NCI-H1105 (cell line): ENCODE data around the gene TTC39A.
A peak's percentile ranks its signal among the peaks of the same experiment; 100 is the strongest.
"Not testable (repeated sequence)": the region's sequence is repeated elsewhere in the genome, so short reads cannot be mapped to it uniquely, and the experiment has no call there.

Experiments used
- DNase-seq: peaks from one replicate; lab custom pipeline; 2025; lab: John Stamatoyannopoulos, UW

Gene TTC39A

DNA sequence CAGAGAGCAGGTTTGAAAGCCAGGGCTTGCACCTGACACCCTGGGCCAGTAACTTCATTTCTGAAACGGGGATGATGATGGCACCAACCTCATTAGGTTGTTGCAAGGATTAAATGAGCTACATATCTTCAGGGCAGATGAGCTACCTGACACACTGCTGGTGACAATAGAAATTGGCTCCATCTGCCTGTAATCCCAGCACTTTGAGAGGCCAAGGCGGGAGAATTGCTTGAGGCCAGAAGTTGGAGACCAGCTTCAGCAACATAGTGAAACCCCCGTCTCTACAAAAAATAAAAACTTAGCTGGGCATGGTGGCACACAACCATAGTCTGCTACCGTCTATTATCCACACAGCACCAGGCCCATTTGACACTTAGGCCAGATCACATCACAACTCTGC is 6.3 kb upstream of the TTC39A start:
- no peak for DNase-seq

DNA sequence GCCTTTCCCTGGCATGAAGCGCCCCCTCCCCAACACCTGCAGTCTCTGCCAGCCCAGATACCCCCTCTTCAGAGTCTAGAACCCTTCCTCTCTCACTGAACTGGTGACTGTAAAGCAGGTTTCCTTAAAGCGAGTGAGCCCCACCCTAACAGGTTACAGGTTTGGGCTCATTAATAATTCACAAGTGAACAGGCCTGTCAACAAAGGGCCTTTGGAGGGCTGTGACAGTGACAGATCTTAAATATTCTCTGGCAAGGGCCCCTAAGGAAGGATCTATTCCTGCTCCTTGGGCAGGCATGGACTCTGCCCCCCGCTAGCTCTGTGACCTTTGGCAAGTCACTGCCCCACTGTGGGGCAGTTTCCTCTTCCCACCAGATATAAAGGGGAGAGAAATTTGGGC is 5.6 kb upstream of the TTC39A start:
- no peak for DNase-seq

DNA sequence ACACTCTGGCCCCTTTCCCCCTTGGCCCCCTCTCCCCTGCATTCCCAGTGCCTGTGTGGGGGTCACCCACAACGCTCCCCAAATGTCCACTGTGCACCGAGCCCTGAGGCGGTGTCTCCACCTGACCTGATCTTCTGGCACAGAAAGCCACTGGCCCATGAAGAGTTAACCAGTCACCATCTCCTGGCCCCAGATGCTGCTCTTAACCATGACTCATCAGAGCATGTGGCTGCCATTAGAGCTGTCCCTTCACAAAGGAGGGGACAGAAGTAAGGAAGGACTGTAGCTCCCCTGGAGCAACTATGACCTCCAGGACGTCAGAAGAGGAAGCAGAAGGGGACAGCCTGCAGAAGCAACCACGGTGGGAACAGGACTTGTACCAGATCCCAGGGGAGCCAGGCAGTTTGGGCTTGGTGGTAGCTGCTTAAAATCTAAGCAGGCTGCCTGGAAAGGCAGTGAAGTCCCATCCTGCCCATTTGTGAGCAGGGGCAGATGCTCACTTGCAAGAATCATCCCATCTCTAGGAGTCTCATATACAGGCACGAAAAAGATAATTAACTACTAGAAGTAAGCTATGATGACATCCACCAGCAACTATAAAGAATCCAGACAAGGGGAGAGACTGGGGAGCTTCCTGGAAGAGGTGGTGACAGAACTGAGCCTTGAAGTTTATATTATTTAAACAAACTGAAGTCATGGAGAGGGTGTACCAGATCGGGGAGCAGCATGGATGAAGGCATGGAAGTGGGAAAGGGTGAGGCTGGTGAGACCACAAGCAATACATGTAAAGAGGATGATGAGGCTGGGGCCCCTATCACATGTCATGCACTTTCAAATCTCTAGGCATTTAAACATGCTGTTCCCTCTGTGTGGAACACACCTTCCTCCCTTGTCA is 1.1 kb upstream of the TTC39A start:
- DNase-seq, result peak; percentile 7

DNA sequence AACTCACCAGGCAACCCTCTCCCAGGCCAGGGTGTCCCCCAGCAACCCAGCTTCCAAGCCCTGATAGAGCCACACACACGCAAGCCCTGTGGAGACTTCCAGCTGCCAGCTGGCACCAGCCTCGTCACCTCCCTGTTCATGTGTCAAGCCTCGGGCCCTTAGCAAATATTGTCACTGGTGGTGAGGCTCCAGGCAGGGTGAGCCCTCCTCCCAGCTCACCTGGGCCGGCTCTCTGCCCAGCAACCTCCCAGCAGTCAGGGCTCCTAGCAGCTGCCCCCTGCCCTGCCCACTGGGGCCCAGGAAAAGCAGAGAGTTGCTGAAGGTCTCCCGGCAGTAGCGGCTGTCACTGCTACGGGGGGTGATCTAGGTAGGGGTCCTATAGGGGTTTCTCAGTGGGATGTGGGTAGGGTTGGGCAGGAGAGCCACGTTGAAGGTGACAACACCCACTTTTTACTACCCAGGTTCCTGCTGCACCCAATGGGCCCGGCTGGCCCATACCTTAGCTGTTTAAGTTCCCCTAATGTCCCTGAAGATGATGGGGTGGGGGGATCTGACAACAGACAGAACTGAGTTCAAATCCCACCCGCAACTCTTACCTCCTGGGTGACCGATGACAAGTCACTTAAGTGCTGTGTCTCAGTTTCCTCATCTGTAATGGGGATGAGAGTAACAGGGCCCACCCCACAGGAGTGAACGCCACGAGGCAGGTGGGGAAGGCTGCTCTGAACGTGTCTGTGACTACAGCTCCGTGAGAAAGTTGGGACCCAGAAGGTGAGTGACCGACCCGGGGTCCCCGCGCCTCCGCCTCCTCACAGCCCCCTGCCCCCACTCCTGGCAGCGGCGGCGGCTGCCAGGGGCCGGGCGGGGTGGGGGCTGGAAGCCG is 678 bp downstream of the TTC39A start:
- DNase-seq, result peak; percentile 48

DNA sequence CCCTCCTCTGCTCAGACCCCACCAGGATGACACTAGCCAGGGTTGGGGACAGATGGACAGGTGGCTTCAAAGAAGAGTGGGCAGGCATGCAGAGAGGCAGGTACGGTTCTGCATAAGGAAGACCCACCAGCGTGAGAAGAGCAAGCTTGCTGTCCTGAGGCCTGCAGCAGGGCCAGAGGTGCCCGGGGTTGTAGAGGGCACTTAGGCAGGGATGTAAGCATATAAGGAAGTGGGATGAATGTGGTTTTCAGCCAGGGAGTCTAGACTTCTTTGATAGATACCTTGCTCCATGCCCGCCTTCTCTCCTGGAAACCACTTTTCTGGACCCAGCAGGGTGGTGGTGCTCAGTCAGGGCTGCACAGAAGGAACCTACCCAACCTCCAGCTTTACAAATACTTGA is 1.4 kb downstream of the TTC39A start:
- no peak for DNase-seq

DNA sequence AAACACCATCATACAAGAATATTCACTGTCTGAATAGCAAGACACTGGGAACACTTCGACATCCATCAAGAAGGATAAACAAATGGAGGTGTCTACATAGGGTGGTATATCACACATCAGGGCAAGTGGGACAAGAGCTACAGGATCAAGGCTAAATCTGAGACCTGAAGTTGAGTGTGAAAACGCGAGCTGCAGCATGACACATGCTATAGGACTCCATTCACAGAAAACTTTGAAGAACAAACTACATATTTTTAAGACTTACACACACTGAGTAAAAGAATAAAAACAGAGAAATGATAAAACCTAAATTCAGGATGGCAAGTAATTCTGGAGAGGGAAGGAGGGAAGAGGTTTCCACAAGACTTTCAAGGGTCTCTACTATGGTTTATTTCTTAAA is 2.1 kb downstream of the TTC39A start:
- DNase-seq, result no peak

DNA sequence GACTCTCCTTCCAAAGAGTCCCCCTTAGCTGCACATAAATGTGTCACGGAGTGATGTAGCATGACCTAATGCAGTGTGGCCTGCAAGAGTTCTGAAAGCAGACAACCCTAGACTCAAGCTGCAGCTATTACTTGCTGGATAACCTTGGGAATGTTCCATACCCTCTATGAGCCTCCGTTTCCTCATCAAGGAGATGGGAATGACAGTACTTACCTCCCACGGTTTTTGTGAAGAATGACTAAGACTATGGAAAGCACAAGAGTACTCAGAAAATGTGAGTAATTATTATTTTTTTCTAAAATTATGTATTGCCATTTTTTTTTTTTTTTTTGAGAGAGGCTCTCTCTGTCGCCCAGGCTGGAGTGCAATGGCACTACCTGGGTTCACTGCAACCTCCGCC is 3.0 kb downstream of the TTC39A start:
- DNase-seq, result no peak

DNA sequence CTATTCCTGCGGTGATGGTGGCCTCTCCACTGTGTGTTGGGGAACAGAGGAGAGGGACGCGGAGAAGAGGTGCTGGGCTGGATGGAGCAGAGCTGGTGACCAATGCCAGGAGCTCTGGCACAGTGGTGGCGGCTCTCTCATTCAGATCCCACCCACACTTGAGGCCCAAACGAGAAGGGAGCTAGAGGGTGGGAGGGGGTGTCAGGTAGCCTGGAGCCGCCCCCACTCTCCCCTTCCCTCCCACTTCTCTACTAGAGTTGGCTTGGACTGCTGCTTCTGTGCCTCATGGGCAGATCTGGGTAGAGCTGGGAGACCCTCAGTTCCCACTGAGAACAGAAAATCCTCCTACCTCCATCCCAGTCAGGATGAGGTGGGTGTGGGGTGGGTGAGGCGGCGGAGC is 3.5 kb downstream of the TTC39A start:
- DNase-seq, result no peak

DNA sequence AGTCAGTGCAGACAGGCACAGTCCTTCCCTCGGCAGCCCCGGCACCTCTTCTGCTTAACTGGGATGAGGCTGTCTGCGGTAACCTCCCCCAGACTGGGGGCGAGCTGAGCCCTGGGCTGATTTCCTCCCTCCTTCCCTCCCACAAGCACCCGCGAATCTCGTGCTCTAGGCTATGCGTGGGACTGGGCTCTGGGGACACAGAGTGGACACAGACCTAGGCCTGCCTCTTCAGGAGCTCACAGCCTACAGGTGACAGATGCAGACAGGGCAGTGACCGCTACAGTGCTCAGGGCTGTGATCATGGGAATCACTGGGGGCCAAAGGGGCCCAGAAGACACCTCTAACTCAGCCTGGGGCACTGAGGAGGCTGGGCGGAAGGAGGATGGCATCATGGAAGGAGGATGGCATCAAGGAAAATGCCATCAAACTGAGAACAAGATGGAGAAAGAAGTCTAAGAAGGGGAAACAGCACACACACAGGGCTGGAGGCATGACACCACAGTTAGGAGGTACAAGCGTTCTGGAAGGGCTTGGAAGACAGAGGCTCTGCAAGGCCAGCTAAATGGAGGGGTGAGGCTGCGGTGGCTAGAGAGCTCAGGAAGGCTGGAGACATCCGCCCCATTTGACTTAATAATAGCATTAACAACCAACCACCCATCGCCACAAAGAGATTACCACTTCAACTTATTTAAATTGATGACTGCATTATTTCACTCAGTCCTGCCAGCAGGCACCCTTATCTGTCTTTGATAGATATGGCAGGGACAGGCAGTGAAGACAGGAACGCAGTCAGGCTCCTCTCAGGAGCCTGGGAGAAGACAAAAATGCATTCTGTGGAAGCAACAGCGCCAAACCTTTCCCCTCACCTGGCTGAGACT is 4.2 kb downstream of the TTC39A start:
- no peak for DNase-seq

DNA sequence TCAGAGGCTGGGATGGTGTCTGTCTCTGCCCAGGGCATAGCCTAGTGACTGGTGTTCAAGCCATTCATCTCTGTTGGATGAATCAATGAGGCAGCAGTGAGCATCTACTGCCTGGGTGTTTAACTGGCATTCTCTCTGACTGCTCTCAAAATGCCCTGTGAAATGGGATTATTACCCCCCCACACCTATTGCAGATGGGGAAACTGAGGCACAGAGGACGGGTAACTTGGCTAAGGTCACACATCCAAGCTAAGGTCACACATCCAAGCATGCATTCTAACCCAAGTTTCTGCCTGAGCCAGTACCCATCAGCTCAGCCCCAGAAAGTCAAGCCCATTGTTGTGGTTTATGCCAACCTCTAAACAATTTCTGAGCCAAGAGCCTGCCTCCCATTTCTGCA is 5.0 kb downstream of the TTC39A start:
- no peak for DNase-seq

DNA sequence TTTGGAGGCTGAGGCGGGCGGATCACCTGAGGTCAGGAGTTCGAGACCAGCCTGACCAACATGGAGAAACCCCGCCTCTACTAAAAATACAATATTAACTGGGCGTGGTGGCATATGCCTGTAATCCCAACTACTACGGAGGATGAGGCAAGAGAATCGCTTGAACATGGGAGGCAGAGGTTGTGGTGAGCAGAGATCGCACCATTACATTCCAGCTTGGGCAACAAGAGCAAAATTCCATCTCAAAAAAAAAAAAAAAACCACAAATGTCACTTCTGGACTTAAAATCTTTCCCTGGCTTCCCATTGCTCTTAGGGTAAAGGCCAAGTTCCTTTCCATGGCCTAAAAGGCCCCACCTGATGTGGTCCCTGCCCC is 5.4 kb downstream of the TTC39A start:
- DNase-seq, result not testable (repeated sequence)

DNA sequence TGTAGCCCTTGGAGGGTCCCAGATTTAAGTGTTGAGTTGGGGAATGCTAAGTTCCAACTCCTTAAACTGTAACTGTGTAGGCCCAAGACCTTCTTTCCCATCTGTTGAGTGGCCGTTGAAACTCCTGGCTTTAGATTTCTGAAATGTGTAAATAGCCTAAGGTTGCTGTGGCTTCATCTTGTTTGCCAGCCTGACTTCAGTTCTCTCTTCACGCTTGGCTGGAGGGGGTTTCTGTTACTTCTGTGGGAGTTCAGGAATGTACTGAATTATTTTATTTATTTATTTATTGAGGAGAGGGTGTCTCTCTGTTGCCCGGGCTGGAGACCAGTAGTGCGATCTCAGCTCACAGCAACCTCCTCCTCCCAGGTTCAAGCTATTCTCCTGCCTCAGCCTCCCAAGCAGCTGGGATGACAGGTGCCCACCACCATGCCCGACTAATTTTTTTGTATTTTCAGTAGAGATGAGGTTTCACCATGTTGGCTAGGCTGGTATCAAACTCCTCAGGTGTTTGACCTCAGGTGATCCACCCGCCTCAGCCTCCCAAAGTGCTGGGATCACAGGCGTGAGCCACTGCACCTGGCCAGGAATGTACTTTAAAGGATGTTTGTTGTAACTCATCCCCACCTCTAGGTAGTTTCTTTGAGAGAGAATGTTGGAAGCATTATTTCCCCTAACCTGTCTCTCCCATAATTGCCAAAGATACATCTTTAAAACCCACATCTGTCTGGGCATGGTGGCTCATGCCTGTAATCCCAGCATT is 5.9 kb downstream of the TTC39A start:
- DNase-seq, result no peak

DNA sequence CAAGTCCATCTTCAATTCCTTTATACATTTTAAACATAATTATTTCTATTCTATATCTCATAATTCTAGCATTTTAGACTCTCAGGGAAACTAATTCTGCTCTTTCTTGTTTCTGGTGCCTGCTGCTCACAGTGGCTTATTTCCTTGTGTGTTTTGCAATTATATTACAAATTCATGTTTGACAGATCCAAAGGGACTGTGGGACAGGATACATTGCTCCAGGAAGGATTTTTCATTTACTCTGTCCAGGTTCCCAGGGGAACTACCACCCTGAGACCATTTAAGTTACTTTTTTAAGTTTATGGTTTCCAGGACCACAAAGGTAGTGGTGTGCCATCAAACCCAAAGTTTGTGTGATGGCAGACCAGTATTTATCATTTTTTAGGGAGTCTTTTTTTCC is 6.6 kb downstream of the TTC39A start:
- no peak for DNase-seq

DNA sequence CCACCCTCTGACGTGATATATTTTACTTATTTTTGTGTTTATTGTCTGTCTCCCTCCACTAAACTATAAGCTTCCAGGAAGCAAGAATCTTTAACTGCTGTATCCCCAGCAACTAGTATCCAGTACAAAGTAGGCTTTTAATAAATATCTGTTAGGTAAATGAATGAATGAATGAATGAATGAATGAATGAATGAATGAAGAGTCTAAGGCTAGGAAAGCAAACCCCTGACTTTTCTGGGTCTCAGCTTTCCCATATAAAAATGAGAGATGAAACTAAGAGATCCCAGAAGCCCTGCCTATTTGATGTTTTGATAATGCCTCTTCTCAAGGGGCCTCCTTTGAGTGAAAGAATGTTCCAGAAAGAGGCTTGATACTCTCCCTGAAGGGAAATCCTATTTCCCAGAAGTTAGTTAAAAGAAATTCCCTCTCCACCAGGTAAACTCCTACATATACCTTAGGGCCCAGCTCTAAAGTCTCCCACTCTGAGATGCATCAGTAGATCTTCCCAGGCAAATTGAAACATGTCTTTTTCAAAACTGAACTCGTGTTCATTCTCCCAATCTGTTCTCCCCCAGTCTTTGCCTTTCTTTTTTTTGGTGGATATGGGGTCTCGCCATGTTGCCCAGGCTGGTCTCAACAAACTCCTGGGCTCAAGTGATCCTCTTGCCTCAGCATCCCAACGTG is 7.8 kb downstream of the TTC39A start:
- DNase-seq, result no peak

DNA sequence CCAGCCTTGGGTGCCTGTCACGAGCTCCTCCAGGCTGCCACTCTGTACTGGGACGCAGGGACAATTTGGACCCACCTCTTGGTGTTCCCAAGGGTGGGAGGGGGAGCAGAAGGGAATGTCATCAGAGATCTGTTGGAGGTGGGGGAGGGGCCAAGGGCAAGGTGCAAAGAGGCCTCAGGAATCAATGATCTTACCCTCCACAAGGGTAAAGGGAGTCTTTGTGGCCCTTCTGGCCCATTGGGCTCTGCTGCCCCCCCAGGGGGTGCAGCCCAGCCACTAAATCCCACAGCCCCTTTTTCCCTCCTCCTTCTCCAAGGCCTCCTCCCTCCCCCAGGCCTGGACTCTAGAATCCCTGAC is 8.5 kb downstream of the TTC39A start:
- no peak for DNase-seq

DNA sequence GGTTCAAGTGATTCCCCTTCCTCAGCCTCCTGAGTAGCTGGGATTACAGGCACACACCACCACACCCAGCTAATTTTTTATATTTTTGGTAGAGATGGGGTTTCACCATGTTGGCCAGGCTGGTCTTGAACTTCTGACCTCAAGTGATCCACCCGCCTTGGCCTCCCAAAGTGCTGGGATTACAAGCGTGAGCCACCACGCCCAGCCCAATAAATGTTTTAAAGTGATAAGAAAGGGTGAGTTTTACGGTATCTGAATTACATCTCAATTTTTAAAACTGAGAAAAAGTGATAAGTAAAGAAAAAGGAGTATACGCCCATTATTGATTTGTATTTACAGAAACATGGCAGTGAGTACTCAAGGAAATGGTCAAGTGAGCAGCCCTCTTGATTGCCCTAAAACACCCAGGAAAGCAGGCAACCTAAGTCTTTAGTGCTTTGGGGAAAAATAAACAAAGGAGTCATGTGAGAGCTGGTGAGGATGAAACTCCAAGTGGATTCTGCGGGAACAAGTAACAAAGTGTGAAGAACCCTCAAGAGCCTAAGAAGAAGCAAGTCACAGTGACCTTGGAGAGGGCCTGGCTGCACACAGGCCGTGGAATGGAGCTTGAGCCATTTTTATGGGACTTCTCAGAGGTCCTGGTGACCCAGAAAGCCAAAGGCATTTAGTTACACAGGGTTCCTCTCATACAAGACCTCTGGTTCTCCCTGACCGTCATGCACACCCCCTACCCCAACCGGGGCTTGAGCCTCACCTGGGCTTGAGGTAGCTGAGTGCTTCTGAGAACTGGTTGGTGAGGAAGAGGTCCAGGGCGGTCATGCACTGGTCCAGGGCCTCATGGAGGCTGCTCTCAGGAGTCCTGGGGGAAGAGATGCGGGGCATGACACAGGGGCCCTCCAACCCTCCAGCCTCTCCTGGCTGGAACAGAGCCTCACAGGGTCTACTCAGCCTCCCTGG is 9.1 kb downstream of the TTC39A start:
- DNase-seq, result no peak

DNA sequence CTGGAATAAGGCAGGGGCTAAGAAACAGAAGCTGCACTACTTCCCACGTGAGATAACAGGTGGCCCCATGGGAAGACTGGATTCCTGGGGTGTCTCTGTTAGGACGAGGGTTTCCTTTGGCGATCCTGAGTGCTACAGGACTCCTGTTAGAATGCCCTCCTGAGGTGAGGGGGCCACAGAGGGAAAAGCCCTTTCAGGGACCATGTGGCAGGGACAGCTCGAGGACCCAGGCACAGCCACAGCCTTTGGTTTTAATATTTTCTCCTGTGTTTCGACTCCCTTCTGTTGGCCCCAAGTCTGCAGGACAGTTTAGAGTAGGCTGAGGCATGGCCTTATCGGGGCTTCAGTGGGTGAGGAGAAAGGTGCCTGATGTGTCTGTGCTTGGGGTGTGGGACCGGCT is 12.6 kb downstream of the TTC39A start:
- no peak for DNase-seq

DNA sequence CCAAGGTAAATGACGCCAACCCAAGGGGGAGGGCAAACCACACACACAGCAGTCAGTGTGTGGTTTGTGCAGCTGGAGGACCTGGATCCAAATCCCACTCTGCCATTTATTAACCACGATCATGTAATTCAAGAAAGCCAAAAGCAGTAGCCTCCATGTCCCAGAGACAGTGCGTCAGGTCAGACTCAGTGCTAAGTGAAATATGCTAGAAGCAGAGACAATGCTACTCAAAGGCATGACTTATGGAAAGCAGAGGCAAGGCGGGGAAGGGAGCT is 13.6 kb downstream of the TTC39A start:
- DNase-seq, result no peak

DNA sequence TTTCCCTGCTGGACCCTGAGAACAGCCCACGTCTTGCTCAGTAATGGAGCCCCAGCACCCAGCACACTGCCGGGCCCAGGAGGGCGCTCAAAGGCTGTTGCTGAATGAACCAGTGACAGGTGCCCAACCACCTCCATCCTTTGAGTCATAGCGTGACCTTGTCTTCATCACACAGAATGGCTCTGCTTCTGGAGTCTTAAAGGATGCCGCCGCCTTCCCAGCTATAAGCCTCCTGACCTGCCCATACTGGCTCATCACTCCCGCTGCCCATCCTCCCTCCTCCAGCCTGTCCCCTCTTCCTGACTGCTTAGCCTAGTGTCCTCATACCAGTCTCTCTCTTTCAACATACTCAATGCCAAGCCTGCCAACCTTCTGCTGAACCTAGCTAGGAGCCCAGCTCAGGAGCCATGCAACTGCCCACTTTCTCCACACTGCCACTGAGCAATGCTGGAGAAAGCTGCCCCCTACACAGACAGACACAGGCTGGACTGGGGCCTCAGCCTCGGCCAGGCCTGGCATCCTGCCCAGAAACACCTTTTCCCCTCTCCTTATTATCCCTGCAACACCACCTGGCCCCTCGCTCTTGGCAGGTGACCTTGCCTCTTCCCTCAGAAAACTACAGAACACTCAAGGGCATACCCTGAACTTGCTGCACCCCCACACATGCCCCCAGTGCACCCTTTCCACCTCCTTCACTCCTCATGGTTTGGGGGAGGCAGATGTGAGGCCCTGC is 14.1 kb downstream of the TTC39A start:
- DNase-seq, result peak; percentile 56
